ENCODE results near the gene TESK2.
"Not testable (repeated sequence)": the region's sequence is repeated elsewhere in the genome, so short reads cannot be mapped to it uniquely, and the experiment has no call there.

The TESK2 gene

GRCh38 chr1:45473302-45473701, 17.7 kb downstream of the TESK2 start:
- DNase-seq (ENCODE audit: low spot score): no peak

DNA sequence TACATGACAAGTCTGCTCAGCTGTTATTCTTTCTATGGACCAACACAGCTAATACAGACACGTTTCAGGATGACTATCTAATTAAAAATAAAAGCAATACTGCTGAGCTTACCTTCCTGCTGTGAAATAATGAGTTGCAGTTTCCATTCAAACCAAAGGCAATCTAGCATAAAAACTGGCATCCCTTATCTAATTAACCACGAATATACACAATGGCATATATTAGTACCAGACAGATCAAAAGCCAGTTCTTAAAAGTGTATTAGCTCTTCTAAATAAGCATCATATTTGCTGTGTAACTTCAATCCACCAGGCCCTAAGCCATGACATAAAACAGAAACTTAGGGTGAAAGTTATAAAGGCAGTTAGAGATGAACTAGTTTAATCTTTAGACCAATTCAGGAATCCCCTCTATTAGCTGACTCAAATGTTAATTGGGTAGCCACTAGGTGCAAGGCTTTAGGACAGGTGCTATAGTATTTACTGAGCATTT, 20.6 kb downstream of the TESK2 start:
- DNase-seq (ENCODE audit: low spot score): no peak

DNA sequence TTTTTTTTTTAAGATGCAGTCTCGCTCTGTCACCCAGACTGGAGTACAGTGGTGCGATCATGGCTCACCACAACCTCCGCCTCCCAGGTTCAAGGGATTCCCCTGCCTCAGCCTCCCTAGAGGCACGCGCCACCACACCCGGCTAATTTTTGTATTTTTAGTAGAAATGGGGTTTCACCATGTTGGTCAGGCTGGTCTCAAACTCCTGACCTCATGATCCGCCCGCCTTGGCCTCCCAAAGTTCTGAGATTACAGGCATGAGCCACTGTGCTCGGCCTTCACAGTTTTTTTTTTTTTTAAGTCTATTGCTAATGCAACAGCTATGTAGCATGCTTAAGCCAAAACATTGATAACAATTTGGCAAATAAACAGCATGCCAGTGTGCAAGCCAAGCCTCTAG, 23.6 kb downstream of the TESK2 start:
- DNase-seq (ENCODE audit: low spot score): not testable (repeated sequence)

GRCh38 chr1:45465277-45465676, 25.7 kb downstream of the TESK2 start:
- no peak for DNase-seq (ENCODE audit: low spot score)

DNA sequence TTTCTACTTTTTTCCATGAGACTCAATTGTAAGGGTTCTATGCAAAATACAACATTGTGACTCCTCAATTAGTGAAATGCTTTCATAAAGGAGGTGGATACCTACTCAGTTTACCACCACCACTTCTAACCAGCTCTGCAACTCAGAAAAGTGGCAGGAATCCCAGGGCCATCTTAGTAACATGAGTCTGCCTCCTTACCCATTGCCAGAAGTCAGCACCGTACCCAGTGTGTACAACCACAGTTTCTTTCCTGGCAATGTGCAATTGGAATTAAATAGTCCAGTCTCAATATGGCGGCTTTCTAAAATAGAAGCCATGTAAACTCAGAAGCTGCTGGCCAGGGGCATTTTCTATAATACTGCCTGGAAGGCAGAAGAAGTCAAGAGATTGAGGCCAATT, 32.1 kb downstream of the TESK2 start:
- DNase-seq (ENCODE audit: low spot score): no peak

GRCh38 chr1:45456531-45456930, 34.4 kb downstream of the TESK2 start:
- no peak for DNase-seq (ENCODE audit: low spot score)

DNA sequence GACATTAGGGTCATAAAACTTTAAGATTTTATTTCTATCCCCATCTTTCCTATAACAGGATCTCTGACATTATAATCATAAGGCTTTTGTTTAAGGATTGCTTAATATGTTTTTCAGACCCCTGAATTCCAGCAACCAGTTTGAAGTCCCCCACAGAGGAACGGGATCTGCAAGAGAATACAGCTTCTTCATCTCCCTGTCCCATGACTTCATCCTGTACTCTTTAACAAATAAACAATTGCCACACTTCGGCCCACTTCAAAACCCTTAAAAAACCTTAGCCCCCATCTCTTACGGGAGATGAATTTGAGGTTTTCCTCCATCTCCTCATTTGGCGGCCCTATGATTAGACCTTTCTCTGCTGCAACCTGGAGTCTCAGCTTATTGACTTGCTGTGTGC, 35.8 kb downstream of the TESK2 start:
- DNase-seq (ENCODE audit: low spot score): no peak

- no peak for DNase-seq (ENCODE audit: low spot score)
Observed at GRCh38 chr1:45454464-45454863, 36.5 kb downstream of the TESK2 start.

GRCh38 chr1:45452503-45452902, 38.5 kb downstream of the TESK2 start:
- no peak for DNase-seq (ENCODE audit: low spot score)

DNA sequence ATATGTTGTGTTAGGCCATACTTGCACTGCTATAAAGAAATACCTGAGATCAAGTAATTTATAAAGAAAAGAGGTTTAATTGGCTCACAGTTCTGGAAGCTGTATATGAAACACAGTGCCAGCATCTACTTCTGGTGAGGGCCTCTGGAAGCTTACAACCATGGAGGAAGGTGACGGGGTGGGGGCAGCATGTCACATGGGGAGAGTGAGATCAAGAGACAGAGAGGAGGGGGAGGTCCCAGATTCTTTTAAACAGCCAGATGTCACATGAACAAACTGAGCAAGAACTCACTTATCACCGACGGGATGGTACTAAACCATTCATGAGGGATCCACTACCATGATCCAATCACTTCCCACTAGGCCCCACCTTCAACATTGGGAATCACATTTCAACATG, 42.6 kb downstream of the TESK2 start:
- DNase-seq (ENCODE audit: low spot score): no peak

GRCh38 chr1:45446950-45447672, 43.9 kb downstream of the TESK2 start:
- DNase-seq (ENCODE audit: low spot score): no peak

DNA sequence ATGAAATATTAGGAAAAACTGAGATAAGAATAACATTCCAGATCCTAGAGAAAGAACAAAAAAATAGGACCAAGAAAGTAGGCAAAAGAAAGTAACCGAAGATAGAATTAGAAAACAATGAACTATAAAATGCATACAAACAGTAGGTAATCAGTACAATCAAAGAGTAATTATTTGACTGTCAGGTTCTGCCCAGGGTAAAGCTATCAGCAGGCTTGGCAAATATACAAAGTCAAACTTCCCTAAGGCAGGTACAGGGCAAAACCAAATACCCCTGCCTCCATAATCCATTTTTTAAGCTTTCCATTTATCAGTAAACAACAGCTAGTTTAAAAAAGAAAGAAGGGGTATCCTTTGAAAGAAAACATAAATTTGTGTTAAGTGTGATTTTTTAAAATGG, 44.4 kb downstream of the TESK2 start:
- DNase-seq (ENCODE audit: low spot score): no peak

GRCh38 chr1:45444609-45445131, 46.3 kb downstream of the TESK2 start:
- no peak for DNase-seq (ENCODE audit: low spot score)

DNA sequence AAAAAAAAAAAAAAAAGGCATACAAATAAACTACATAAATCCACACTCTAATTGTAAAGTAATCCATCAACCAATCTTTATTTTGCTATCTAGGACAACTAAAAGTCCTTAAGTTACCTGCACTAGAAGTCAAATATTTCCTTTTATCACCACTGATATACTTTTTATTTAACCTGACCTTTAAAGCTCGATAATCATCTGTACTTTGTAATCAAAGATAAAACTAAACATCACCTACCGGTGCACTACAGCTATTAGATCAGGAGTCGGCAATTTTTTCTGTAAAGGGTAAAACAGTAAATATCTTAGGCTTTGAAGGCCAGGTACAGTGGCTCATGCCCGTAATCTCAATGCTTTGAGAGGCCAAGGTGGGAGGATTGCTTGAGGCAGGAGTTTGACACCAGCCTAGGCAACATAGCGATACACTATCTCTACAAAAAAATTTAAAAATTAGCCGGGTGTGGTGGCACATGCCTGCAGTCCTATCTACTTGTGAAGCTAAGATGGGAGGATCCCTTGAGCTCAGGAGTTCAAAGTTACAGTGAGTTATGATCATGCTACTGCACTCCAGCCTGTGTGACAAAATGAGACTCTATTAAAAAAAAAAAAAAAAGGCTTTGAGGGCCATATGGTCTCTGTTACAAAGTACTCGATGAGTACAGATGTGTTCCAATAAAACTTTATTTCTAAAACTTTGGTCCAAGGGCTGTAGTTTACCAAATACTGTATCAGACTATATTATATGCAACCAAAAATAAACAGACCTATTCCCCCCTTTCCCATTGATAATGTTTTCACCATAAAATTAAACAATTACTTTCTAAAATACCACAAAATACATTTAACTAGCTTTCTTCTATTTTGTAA, 47.1 kb downstream of the TESK2 start:
- DNase-seq (ENCODE audit: low spot score): peak; percentile 56

DNA sequence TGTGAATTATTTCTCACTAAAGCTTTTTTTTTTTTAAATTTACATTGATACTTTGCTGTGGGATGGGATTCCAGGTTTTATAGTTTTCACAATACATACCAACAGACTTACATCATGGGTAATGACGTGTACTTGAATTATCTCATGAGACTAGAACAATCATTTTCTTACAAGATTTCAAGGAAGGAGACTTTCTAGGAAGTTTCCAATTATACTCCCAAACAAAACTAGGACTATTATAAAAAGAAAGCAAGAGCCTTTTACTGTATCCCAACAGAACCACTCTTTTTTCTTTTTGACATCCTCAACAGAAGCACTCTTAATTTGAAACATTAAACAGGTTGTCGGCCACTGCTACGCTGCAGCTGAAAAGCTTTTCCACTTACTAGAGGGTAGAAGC, 48.7 kb downstream of the TESK2 start:
- no peak for DNase-seq (ENCODE audit: low spot score)

GRCh38 chr1:45437323-45437722, 53.6 kb downstream of the TESK2 start:
- DNase-seq (ENCODE audit: low spot score): no peak

DNA sequence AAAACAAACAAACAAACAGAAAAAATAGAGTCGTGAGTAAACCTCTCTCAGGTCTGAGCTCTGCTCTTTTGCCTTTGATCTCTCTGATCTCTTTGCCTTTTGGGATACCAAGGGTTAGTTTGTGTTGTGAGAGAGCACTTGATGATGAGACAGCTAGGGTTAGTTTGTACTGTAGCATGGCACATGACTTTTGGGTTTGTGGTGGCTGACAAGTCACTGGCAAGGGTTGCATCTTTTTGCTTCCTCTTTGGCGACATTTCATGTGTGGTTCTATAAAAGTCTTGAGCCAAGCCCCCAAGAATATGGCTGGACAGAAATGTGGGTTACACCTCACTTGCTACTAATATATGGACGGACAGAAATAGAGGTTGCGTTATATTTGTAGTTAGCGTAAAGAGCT, 60.5 kb downstream of the TESK2 start:
- DNase-seq (ENCODE audit: low spot score): no peak

DNA sequence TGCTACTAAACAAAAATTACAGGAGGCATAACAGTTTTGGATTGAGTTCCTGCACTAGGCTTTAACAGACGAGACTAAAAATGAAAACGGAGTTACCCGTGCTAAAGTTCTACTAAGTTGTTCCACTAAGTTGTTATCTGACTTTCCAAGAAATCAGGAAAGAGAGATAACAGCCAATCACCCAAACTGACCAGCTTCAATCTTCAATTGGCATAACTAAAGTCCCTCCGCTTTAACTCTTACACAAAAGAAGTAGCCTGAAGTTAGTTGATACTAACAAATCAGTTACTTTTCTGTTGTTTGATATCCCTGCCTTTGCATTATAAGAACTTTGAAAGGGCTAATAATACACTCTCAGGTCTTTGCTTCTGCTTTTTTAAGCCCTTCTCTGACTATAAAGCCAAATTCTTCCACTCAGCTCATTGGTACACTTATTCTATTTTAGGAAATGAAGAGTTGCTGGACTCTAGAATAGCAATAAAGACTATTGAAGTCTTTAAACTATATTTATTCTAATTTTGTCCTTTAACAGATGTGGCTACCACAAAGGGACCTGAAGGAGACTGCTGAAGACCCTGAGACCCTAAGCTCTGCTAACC, 61.3 kb downstream of the TESK2 start:
- DNase-seq (ENCODE audit: low spot score): no peak

DNA sequence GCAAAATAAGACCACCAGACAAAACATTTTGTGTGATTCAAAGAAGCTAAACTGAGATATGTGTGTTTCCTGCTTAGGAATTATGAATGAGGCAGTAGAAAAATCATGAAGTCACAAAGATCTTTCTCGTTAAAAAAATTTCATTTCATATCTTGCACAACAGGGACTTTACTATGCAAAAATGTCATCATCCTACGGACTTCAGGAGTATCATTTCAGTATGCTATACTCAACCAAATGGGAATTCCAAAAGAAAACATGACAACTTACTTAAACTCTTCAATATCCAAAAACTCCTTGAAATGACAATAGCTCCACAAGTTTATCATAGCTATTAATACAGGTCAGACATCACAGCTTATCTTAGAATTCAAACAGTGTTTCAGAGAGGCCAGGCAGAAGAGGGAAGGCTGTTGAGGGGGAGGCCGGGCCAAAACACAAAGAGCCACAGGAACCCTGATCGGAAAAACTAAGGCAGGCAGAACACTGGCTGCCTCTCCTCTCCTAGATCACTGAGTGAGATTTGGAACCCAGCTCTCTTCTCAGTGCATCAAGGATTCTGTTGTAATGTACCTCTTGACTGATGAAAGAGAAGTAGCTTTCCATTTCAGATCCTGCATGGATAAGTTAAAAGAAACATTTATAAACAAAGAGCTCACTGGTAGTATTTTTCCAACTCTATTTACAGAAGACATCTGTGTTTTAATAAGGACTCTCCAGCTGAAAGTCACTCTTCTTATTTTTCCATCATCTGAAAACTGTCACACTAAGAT, 66.9 kb downstream of the TESK2 start:
- no peak for DNase-seq (ENCODE audit: low spot score)

DNA sequence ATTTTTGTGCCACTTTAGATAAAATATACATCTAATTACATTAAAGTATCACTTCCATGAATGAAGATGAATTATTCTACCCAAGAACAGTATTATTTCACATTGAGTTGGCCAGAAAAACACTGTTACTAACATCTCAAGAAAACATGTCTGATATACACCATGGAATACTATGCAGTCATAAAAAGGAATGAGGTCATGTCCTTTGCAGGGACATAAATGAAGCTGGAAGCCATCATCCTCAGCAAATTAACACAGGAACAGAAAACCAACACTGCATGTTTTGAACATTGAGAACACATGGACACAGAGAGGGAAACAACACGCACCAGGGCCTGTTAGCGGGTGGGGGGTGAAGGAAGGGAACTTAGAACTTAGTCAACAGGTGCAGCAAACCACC, 69.0 kb downstream of the TESK2 start:
- no peak for DNase-seq (ENCODE audit: low spot score)

- no peak for DNase-seq (ENCODE audit: low spot score)
Observed at GRCh38 chr1:45414746-45415145, 76.2 kb downstream of the TESK2 start.

DNA sequence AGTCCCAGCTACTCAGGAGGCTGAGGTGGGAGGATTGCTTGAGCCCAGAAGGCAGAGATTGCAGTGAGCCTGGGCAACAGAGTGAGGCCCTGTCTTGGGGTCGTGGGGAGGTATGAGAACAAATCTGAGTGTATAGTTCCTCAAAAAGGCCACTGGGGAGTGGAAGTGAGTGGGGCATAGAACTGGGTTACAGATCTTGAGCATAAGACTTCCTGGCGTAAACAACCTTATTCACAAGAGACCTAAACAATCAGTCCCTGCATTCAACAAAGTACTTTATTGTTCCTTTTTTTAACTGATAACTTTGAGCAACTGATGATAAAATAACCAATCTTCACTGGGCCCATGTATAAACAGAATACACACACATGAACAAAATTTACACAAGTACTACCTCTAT, 78.1 kb downstream of the TESK2 start:
- DNase-seq (ENCODE audit: low spot score): no peak
